Kidney glomerular epithelial cell (primary cell): ENCODE results near the gene SLC2A9.

Experiments used
- DNase-seq: peaks from one replicate; lab custom pipeline; 2025; lab: John Stamatoyannopoulos, UW

Gene SLC2A9

GRCh38 chr4:9962611-9963314 is 58.5 kb downstream of the SLC2A9 start:
- no peak for DNase-seq

GRCh38 chr4:9954468-9954867 is 66.8 kb downstream of the SLC2A9 start:
- DNase-seq = no peak

GRCh38 chr4:9953089-9953488 is 68.2 kb downstream of the SLC2A9 start:
- DNase-seq = no peak

DNA sequence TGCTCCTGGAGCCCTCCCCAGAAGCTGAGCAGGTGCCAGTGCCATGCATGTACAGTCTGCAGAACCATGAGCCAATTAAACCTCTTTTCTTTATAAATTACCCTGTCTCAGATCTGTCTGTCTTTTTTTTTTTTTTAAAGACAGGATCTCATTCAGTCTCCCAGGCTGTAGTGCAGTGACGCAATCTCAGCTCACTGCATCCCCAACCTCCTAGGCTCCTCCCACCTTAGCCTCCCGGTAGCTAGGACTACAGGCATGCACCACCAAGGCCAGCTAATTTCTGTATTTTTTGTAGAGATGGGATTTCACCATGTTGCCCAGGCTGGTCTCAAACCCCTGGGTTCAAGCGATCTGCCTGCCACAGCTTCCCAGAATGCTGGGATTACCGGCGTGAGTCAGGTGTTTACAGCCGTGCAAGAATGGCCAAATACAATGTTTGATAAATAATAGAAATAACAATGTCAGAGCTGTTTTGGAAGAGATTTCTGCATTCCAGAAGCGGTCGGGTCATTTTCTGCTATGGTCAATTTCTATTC is 68.8 kb downstream of the SLC2A9 start:
- DNase-seq = no peak

GRCh38 chr4:9949573-9949972 is 71.7 kb downstream of the SLC2A9 start:
- DNase-seq = no peak

GRCh38 chr4:9947168-9948062 is 73.9 kb downstream of the SLC2A9 start:
- DNase-seq = no peak

DNA sequence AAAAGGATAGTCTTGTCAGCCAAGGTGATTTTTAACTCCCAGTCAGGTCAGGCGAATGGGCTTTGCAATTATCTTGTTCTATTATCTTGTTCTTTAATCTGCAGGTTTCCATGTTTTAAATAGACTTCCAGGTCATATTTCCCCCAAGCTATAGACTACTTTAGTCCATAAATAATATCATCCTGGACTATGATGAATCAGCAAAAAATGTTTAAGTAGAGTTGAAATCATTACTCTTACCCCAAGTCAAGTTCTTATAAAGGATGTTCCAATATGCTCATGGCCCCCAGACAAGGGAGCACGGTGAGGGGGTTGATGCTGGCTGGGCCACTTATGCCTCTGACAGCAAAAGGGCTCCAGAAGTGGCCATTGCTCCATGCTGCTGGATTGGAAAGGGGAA is 75.1 kb downstream of the SLC2A9 start:
- DNase-seq = no peak

GRCh38 chr4:9944431-9945425 is 76.6 kb downstream of the SLC2A9 start:
- no peak for DNase-seq

DNA sequence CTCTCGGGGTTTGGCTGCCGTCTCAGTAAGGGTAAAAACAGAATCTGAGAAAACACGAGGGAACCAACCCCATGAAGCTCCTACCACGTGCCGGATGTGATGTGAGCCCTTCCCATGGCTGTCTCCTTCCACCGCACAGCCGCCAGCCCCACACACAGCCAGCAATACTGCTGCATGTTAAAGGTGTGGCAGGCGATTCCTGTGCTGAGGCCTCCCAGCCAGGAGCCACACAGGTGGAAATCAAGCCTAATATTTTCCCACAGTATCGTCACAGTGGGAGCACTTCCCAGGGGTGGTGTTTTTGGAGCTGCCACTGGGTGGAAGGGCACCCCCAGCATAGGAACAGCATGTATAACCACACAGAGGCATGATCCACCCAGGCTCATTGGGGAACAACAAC is 77.5 kb downstream of the SLC2A9 start:
- no peak for DNase-seq

- DNase-seq = no peak
Measured at GRCh38 chr4:9942921-9943600, 78.2 kb downstream of the SLC2A9 start.

DNA sequence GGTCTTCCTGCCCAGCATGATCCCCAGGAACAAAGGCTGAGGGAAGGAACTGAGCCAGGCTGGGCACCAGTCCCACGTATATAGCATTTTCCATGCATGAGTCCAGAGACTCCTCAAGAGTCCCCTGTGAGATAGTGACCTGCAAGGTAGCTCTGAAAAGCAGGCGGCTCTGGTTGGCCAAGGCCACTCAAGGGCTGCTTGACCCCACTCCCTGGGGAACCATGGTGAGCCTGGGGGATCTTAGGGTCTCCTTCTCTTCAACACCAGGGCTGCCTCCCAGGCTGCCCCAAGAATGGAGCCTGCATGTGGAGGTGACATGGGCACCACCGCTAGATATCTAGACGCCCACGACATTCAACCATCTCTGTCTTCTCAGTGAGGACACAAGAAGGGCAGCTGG is 79.2 kb downstream of the SLC2A9 start:
- no peak for DNase-seq

- no peak for DNase-seq
Measured at GRCh38 chr4:9940041-9940440, 81.3 kb downstream of the SLC2A9 start.

GRCh38 chr4:9938933-9939332 is 82.4 kb downstream of the SLC2A9 start:
- no peak for DNase-seq

- no peak for DNase-seq
Measured at GRCh38 chr4:9937078-9937477, 84.2 kb downstream of the SLC2A9 start.

DNA sequence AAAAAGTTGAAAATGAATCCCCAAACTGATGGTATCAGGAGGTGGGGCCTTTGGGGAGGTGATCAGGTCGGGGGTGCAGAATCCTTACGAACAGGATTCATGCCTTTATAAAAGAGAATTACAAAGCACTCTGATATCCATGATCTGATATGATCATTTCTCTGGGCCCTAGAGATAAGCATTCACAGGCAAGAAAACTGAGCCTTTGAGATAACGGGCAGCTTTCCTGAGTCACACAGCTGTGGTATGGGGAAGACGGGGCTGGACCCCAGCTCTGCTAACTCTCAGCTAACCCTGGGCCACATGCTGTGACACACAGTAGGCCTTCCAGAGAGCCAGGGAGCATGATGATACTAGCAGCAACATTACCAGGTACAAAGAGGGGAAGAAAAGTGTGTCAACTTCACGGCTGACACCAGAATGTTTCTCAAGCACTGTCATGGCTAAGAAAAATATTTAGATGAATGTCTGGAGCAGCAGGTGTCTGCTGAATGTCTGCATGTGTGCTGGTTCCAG is 85.1 kb downstream of the SLC2A9 start:
- DNase-seq = no peak

DNA sequence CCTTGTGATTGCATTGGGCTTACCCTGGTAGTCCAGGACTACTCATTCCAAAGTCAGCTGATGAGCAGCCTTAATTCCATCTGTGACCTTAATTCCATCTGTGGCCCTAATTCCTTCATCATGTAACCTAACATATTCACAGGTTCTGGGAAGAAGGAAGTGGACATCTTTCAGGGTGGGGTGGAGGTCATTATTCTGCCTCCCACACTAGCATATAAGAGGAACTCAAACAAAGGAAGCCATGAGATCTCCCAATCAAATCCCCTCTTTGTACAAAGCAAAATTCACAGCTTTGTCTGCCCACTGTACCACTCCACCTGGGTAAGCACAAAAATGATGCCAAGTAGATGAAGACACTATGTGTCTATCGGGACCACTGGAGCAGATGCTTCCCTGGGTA is 87.3 kb downstream of the SLC2A9 start:
- DNase-seq = no peak

- DNase-seq = no peak
Measured at GRCh38 chr4:9933184-9933583, 88.1 kb downstream of the SLC2A9 start.

GRCh38 chr4:9932771-9933170 is 88.5 kb downstream of the SLC2A9 start:
- no peak for DNase-seq

GRCh38 chr4:9931146-9931545 is 90.2 kb downstream of the SLC2A9 start:
- DNase-seq = no peak

GRCh38 chr4:9929111-9929510 is 92.2 kb downstream of the SLC2A9 start:
- DNase-seq = no peak
